HG03280 (cell line): Measurements from ENCODE around the gene DPH2.

ENCODE experiments used
- ATAC-seq: cut with Tn5 transposase; IDR thresholded peaks from one replicate; pipeline ENCODE4 v1.9.1; 2021; ENCODE audit warnings: mild to moderate bottlenecking, moderate library complexity; ENCODE audit not compliant: unreplicated experiment

Gene DPH2

GRCh38 chr1:43982241-43982640, 12.4 kb downstream of the DPH2 start:
- no peak for ATAC-seq

DNA sequence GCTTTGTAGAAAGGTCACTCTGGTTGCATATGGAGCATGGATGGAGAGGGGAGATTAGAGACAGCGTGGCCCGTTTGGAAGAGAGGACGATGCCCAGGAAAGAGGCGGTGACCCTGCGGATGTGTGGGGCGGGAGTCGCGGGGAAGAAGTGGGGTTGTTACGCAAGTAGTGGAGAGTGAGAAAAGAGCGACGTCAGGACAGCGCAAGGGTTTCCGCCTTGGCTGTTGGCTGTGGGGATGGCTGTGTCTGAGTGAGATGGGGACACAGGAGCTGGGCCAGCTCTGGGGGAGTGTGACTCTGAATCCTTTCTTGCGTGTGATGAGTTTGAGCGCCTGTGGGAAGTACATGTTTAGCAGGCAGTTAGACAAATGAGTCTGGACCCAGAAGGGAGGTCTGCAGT, 13.0 kb downstream of the DPH2 start:
- no peak for ATAC-seq

DNA sequence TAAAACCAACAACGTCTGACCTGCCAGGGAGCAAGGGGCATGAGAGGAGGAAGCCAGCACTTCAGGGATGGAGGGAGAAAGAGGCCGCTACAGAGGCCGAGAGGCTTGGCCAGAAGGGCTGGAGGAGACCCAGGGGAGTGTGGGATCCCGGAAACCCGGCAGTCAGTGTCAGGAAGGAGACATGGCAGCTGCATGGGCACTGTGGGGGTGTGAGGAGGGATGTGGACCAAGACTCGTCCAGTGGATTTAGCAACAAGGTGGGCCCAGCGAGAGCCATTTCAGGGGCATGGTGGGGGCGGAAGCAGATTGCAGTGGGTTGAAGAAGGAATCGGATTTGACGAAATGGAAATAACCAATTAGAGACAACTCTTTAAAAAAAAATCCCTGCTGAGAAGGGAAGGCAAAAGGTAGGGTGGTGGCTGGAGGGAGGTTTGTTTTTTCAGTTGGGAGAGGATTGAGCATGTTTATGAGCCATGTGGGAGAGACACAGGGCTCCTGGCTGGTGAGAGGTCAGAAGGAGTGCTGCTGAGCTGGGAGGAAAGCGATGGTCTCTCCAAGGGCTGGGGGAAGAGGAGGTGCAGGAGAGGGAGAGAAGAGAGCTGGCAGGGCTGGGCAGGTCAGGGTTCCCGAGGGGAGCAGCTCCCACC, 13.6 kb downstream of the DPH2 start:
- no peak for ATAC-seq

GRCh38 chr1:43984855-43985254, 15.0 kb downstream of the DPH2 start:
- ATAC-seq: no peak

GRCh38 chr1:43985984-43986595, 16.3 kb downstream of the DPH2 start:
- no peak for ATAC-seq

GRCh38 chr1:43986712-43987111, 16.9 kb downstream of the DPH2 start:
- no peak for ATAC-seq

- ATAC-seq: no peak
Measured at GRCh38 chr1:43987159-43987902, 17.5 kb downstream of the DPH2 start.

GRCh38 chr1:43990271-43991199, 20.7 kb downstream of the DPH2 start:
- no peak for ATAC-seq

DNA sequence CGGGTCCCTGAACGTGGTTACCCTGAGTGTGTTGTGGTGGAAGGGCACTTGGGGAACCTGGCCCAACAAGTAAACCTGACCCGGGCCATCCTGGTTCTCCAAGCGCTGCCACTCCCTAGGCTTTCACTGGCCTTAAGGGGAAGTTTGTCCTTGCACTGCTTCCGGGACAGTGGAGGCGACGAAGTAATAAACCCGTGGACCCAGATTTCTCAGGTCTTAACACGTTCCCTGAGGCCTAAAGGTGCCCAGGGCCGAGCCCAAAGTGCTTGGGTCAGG, 21.3 kb downstream of the DPH2 start:
- peak; percentile 1 for ATAC-seq

- ATAC-seq: peak; percentile 79
Measured at GRCh38 chr1:43991476-43992231, 21.8 kb downstream of the DPH2 start, which contains the start of gene CCDC24. CCDC24 (plus strand) TSS chr1:43991599; CDS start chr1:43991879, 280 bp downstream.

- no peak for ATAC-seq
Measured at GRCh38 chr1:43992232-43992995, 22.6 kb downstream of the DPH2 start.

DNA sequence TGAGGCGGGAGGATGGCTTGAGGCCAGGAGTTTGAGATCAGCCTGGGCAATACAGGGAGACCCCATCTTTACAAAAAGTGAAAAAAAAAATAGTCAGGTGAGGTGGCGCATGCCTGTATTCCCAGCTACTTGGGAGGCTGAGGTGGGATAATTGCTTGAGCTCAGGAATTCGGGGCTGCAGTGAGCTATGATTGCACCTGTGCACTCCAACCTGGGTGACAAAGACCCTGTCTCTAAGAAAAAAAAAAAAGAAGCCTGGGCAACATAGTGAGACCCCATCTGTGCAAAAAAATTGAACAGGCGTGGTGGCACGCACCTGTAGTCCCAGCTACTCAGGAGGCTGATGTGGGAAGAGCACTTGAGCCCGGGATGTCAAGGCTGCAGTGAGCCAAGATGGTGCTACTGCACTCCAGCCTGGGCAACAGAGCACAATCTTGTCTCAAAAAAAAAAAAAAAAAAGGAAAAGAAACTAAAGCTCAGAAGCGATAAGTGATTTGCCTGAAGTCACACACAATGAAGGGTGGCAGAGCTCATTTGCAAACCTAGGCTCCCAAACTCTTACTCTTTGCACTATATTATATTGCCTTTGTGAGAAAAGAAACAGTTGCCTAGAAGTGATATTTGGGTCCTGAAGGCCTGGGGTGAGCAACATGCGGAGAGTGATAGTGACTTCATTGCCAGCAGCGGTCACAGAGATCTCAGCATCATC, 23.6 kb downstream of the DPH2 start:
- no peak for ATAC-seq

DNA sequence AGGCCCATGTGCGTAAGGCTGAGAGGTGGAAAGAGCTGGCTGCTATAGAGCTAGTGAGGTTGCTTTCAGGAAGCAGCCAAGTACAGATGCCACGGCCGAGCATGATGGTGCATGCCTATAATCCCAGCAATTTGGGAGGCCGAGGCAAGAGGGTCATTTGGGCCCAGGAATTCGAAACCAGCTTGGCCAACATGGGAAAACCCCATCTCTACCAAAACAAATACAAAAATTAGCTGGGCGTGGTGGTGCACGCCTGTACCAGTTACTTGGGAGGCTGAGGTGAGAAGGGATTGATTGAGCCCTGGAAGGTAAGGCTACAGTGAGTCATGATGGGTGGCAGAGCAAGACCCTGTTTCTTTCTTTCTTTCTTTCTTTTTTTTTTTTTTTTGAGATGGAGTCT, 24.3 kb downstream of the DPH2 start:
- no peak for ATAC-seq

GRCh38 chr1:43994794-43995790, 25.3 kb downstream of the DPH2 start:
- ATAC-seq: no peak

DNA sequence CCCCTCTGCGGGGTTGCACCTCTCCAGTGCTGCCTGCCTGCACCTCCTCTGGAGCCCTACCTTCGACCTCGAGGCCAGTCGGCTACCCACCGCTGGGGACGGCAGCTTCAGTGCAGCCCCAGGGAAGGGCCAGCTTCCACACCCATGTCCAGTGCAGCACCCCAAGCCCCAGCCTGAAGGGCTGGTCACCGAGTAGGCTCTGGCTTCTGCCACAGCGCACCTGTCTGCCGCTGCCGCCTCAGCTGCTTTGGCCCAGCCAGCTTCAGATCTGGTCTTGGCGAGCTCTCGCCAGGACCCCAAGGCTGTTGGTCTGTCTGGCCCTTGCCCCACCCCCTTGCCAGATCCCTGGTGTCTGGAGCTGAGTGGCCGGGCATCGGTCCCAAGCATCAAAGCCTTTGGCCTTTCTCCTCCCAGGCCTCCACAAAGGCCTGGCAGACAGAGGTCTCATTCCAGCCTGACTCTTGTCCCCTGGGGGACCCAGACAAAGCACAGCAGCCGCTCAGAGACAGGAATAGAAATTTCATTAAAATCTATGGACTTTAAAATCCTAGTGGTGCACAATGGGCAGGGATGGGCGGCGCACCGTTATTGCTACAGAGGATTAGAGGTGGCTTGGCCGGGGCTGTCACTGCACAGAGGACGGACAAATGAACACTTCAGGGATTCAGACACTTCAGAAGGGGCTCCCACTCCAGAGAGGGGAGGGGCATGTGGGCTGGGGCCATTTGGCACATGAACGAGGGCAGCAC, 26.3 kb downstream of the DPH2 start:
- no peak for ATAC-seq

DNA sequence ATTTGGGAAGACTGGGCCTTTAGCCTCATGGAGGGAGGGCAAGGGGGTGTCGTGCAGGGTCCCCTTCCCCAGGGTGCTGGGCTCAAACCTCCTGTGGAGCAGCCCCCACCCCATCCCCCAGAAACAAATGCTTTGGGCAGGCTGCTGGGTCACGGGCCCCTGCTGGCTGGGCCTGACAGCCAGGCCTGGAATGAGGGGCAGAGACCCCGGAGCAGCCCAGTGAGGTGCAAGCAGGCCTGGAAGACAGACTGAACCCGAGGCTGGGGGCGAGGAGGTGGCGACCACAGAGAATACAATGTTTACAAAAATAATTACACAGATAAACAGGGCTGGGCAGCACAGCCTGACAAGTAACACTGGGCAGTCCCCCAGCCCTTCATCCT, 26.9 kb downstream of the DPH2 start:
- no peak for ATAC-seq

GRCh38 chr1:43997295-43997999, 27.6 kb downstream of the DPH2 start:
- no peak for ATAC-seq
